Upper lobe of left lung (tissue), 4 donors: ENCODE results near the gene GPR3.

Experiments
- EP300 ChIP-seq, 4 donors: sonication (generic); formaldehyde crosslinking; IDR thresholded peaks; one replicate each; pipeline ENCODE4 v1.5.1; 2017; ENCODE audit warnings: antibody characterized with exemption in 4 of 4, control low read depth in 2 of 4
- POLR2AphosphoS5 ChIP-seq, 2 donors: sonication (generic); formaldehyde crosslinking; IDR thresholded peaks; one replicate each; pipeline ENCODE4 v1.5.1; 2017; ENCODE audit warnings: antibody characterized with exemption in 2 of 2

DNA sequence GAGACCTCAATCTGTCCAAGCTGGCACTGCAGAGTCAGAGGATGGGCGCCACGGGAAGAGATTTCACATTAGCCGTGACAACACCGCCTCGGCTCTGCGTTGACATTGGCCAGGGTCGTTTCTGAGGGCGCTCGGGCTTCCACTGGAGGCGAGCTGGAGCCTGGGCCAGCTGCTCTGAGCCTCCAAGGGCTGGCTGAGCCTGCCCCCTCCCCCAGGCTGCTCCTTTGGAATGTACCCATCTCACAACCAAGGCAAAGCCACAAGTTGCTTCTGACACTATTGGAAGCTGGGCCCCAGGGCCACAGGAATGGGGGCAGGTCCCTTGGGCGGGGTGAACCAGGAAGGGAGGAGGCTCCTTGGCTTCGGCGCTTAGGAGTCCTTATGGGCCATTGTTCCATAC lies 12.7 kb downstream of the GPR3 start:
- TF ChIP-seq EP300 (IDR thresholded peaks at IDR 0.05), result no peak
- TF ChIP-seq POLR2AphosphoS5 (IDR thresholded peaks at IDR 0.05), result no peak
